H1 (cell line): ENCODE data around the gene CMTR2. TPM values are rescaled to one million over a fixed set of nuclear protein-coding genes. Genes with fewer than 3 reads are reported as not detected.

Experiments
- CTCF ChIA-PET: fragments of 300-600 bp; sonication (Branson Sonifier 250); formaldehyde crosslinking; loops from one replicate; lab custom pipeline; 2021; ENCODE audit not compliant: partially characterized antibody; lab: Charles Lee
- POLR2A ChIA-PET: fragments of 300-600 bp; sonication (Branson Sonifier 250); formaldehyde crosslinking; loops from one replicate; lab custom pipeline; 2021; ENCODE audit warnings: inconsistent platforms; ENCODE audit not compliant: partially characterized antibody; lab: Charles Lee
- DNase-seq, 2 experiments: peaks; one replicate each; pipeline versions ENCODE4 v3.0.0 to v3.0.0-alpha.2; 2010 to 2022; ENCODE audit warnings: low spot score in 2 of 2, low read depth in 1 of 2, mixed read lengths in 1 of 2
- FAIRE-seq: peaks from 2 replicates; lab custom pipeline; 2011; peaks lifted over from hg19 to GRCh38; lab: Jason Lieb, UNC
- H2AFZ ChIP-seq: 2 replicates; pipeline ENCODE4 v1.8.1; 2012; ENCODE audit warnings: low read length, inconsistent platforms
- H2AK5ac ChIP-seq: 2 replicates; pipeline ENCODE4 v1.6.1; 2013; ENCODE audit warnings: low read depth, low read length
- H2BK120ac ChIP-seq: replicated peaks from 2 replicates; pipeline ENCODE3; 2013; ENCODE audit warnings: low read depth, low read length, inconsistent platforms
- H2BK12ac ChIP-seq: 2 replicates; pipeline ENCODE4 v1.6.1; 2013; ENCODE audit warnings: low read depth, low read length
- H2BK15ac ChIP-seq: 2 replicates; pipeline ENCODE4 v1.6.1; 2013; ENCODE audit warnings: low read length
- H2BK20ac ChIP-seq: 2 replicates; pipeline ENCODE4 v1.6.1; 2013; ENCODE audit warnings: low read length
- H2BK5ac ChIP-seq: 2 replicates; pipeline ENCODE4 v1.6.1; 2013; ENCODE audit warnings: low read depth, low read length
- H3K14ac ChIP-seq: 2 replicates; pipeline ENCODE4 v1.6.1; 2013; ENCODE audit warnings: inconsistent platforms; ENCODE audit not compliant: insufficient read length
- H3K18ac ChIP-seq: 2 replicates; pipeline ENCODE4 v1.6.1; 2013; ENCODE audit warnings: low read length; ENCODE audit errors: extremely low read depth
- H3K23ac ChIP-seq: 2 replicates; pipeline ENCODE4 v1.6.1; 2013; ENCODE audit warnings: inconsistent platforms; ENCODE audit not compliant: insufficient read length
- H3K23me2 ChIP-seq: 2 replicates; pipeline ENCODE4 v1.6.1; 2013; ENCODE audit warnings: low read depth, low read length
- H3K27ac ChIP-seq: 2 replicates; pipeline ENCODE4 v1.6.1; 2011; ENCODE audit warnings: low read depth, low read length, inconsistent platforms
- H3K27me3 ChIP-seq, 4 experiments: replicated peaks in 1 of 4; 1 replicate in 1 of 4; 2 replicates in 3 of 4; pipeline versions ENCODE4 v1.6.1 to v1.8.1; 2011 to 2013; ENCODE audit warnings: low read length in 3 of 4, mild to moderate bottlenecking in 3 of 4, inconsistent platforms in 2 of 4, mixed read lengths in 2 of 4, moderate library complexity in 1 of 4; ENCODE audit not compliant: control insufficient read depth in 3 of 4, insufficient read depth in 3 of 4; ENCODE audit errors: extremely low read depth in 1 of 4
- H3K36me3 ChIP-seq, 4 experiments: 2 replicates each; pipeline versions ENCODE4 v1.6.1 to v1.8.1; 2011 to 2013; ENCODE audit warnings: mild to moderate bottlenecking in 4 of 4, low read length in 3 of 4, moderate library complexity in 2 of 4, control low read depth in 1 of 4, inconsistent platforms in 1 of 4; ENCODE audit not compliant: insufficient read depth in 4 of 4, control insufficient read depth in 2 of 4
- H3K4ac ChIP-seq: replicated peaks from 2 replicates; pipeline ENCODE3; 2013; ENCODE audit warnings: low read length, low read depth, mixed read lengths, inconsistent platforms; ENCODE audit not compliant: insufficient read length
- H3K4me1 ChIP-seq, 4 experiments: replicated peaks in 1 of 4; 1 replicate in 1 of 4; 2 replicates in 3 of 4; pipeline versions ENCODE4 v1.6.1 to v1.8.1; 2011 to 2013; ENCODE audit warnings: low read length in 3 of 4, inconsistent platforms in 2 of 4, mixed read lengths in 1 of 4; ENCODE audit not compliant: insufficient read depth in 4 of 4, control insufficient read depth in 3 of 4
- H3K4me2 ChIP-seq, 2 experiments: 2 replicates each; pipeline versions ENCODE4 v1.6.1 to v1.8.1; 2011 to 2013; ENCODE audit warnings: low read depth in 2 of 2, low read length in 2 of 2, control low read depth in 1 of 2, inconsistent platforms in 1 of 2, mild to moderate bottlenecking in 1 of 2; ENCODE audit not compliant: insufficient read depth in 1 of 2
- H3K4me3 ChIP-seq, 4 experiments: fragments of 200-600, 300-600 bp in 1 of 4; sonication (generic), shearing (Covaris generic), sonication (Bioruptor Twin) in 1 of 4; 2 replicates each; pipeline versions ENCODE4 v1.5.1 to v1.8.1; 2011 to 2016; ENCODE audit warnings: low read length in 4 of 4, low read depth in 3 of 4, control low read depth in 2 of 4, inconsistent platforms in 2 of 4, mild to moderate bottlenecking in 2 of 4, mixed read lengths in 1 of 4, moderate library complexity in 1 of 4; ENCODE audit not compliant: insufficient read depth in 2 of 4; ENCODE audit errors: extremely low read depth in 1 of 4
- H3K56ac ChIP-seq: replicated peaks from 2 replicates; pipeline ENCODE3; 2013; ENCODE audit warnings: low read depth, mild to moderate bottlenecking, mixed read lengths, low read length, inconsistent platforms; ENCODE audit not compliant: insufficient read length
- H3K79me1 ChIP-seq: 2 replicates; pipeline ENCODE4 v1.6.1; 2013; ENCODE audit warnings: low read depth, low read length, control low read depth
- H3K79me2 ChIP-seq, 2 experiments: 2 replicates each; pipeline versions ENCODE4 v1.6.1 to v1.8.1; 2012 to 2013; ENCODE audit warnings: low read length in 2 of 2, mild to moderate bottlenecking in 2 of 2, inconsistent platforms in 1 of 2; ENCODE audit not compliant: insufficient read depth in 2 of 2, control insufficient read depth in 1 of 2
- H3K9ac ChIP-seq, 4 experiments: replicated peaks in 1 of 4; 1 replicate in 1 of 4; 2 replicates in 3 of 4; pipeline versions ENCODE4 v1.6.1 to v1.8.1; 2011 to 2013; ENCODE audit warnings: low read depth in 3 of 4, low read length in 3 of 4, control low read depth in 2 of 4, mild to moderate bottlenecking in 2 of 4, moderate library complexity in 2 of 4, inconsistent platforms in 1 of 4; ENCODE audit errors: extremely low read depth in 1 of 4
- H3K9me3 ChIP-seq, 2 experiments: 2 replicates each; pipeline versions ENCODE4 v1.6.1 to v1.8.1; 2012 to 2013; ENCODE audit warnings: mild to moderate bottlenecking in 2 of 2, moderate library complexity in 2 of 2, control low read depth in 1 of 2, inconsistent platforms in 1 of 2, low read depth in 1 of 2, low read length in 1 of 2, mixed read lengths in 1 of 2; ENCODE audit not compliant: insufficient read depth in 2 of 2
- H4K20me1 ChIP-seq, 2 experiments: replicated peaks in 1 of 2; 2 replicates each; pipeline versions ENCODE3 to v1.8.1; 2011 to 2013; ENCODE audit warnings: inconsistent platforms in 2 of 2, low read length in 2 of 2, mild to moderate bottlenecking in 1 of 2; ENCODE audit not compliant: insufficient read depth in 2 of 2, control insufficient read depth in 1 of 2
- H4K5ac ChIP-seq: 2 replicates; pipeline ENCODE4 v1.6.1; 2013; ENCODE audit warnings: low read length, low read depth, mixed read lengths, inconsistent platforms; ENCODE audit not compliant: insufficient read length
- H4K8ac ChIP-seq: 2 replicates; pipeline ENCODE4 v1.8.0; 2013; ENCODE audit warnings: mild to moderate bottlenecking, moderate library complexity, low read length, inconsistent platforms; ENCODE audit not compliant: insufficient read depth; ENCODE audit errors: extremely low read depth
- H4K91ac ChIP-seq: replicated peaks from 2 replicates; pipeline ENCODE3; 2013; ENCODE audit warnings: low read length, mixed read lengths, inconsistent platforms; ENCODE audit not compliant: insufficient read length
- BACH1 ChIP-seq: IDR thresholded peaks from 2 replicates; pipeline ENCODE4 v1.6.1; 2012; ENCODE audit warnings: low read length, improper control_type of control experiment
- BRCA1 ChIP-seq: IDR thresholded peaks from 2 replicates; pipeline ENCODE4 v1.6.1; 2012; ENCODE audit warnings: low read depth, low read length, improper control_type of control experiment
- CBX5 ChIP-seq: fragments of 300-800, 300-1000 bp; sonication (generic); IDR thresholded peaks from 2 replicates; pipeline ENCODE4 v1.7.1; 2016; ENCODE audit warnings: antibody characterized with exemption, low read length, low read depth
- GABPA ChIP-seq: IDR thresholded peaks from 2 replicates; pipeline ENCODE4 v1.6.1; 2011; ENCODE audit warnings: mild to moderate bottlenecking, low read length, moderate library complexity, borderline replicate concordance; ENCODE audit not compliant: insufficient read depth
- MAFK ChIP-seq: IDR thresholded peaks from 2 replicates; pipeline ENCODE4 v1.6.1; 2012; ENCODE audit warnings: low read depth, mild to moderate bottlenecking, improper control_type of control experiment, low read length
- TAF1 ChIP-seq: IDR thresholded peaks from 2 replicates; pipeline ENCODE4 v1.6.1; 2011; ENCODE audit warnings: mild to moderate bottlenecking, low read depth, low read length
- TBP ChIP-seq: IDR thresholded peaks from 2 replicates; pipeline ENCODE4 v1.6.1; 2011; ENCODE audit warnings: low read depth, low read length, improper control_type of control experiment
- WGBS, 2 experiments: shearing (Covaris generic) in 1 of 2; methylation state at CpG; one replicate each; pipeline versions ENCODE4 v1.1.6 to v1.1.7; 2013 to 2015; ENCODE audit warnings: low lambda C conversion rate in 2 of 2, mixed read lengths in 2 of 2, inconsistent platforms in 1 of 2, low coverage in 1 of 2, missing lambda C conversion rate in 1 of 2; ENCODE audit not compliant: insufficient replicate concordance in 2 of 2, insufficient coverage in 1 of 2, insufficient read length in 1 of 2; ENCODE audit errors: extremely low coverage in 1 of 2, missing lambda C conversion rate in 1 of 2; 5-methylcytosine and 5-hydroxymethylcytosine counted together
- polyA plus RNA-seq, 7 experiments: library from polyadenylated mRNA; depleted of rRNA in 3 of 7; stranded (reverse) in 5 of 7; unstranded in 2 of 7; fragments of >200 nt in 5 of 7; fragments of 200-250 nt in 2 of 7; gene quantifications; 1 replicate in 5 of 7; 2 replicates in 1 of 7; 4 replicates in 1 of 7; pipeline versions ENCODE4 v1.2.1 to v1.2.3, GENCODE V29; 2011 to 2013; ENCODE audit warnings: missing spikeins in 2 of 7, mixed read lengths in 2 of 7
- total RNA-seq: library from RNA; stranded (reverse); fragmentation: NEBNext Ultra II Directional; extraction: Animal tissue kit (Norgen Biotek cat#: 25700); gene quantifications from 2 replicates; pipeline ENCODE4 v1.2.1, GENCODE V29; 2021

Gene CMTR2
- total and polyA plus RNA-seq, 2 of the 8 experiments (the other 6 are each of a cell fraction or from before 2014, with no cell fraction given) = 8.5 to 12.8 TPM

GRCh38 chr16:71282943-71283342 lies 6.3 kb downstream of the CMTR2 start:
- H3K4ac ChIP-seq = no peak overlapping the region
- no peaks in the 10 kb centered on the region for H3K79me1 ChIP-seq
- no peak overlapping the region for H3K4me2 ChIP-seq
- H2AK5ac ChIP-seq = no peak overlapping the region
- CTCF ChIA-PET = no interaction called here
- no peak overlapping the region for H2BK20ac ChIP-seq
- no peak overlapping the region for H3K23ac ChIP-seq
- H2BK15ac ChIP-seq = no peak overlapping the region
- no peak overlapping the region for H3K27ac ChIP-seq
- no peak overlapping the region for H4K8ac ChIP-seq
- peak overlapping the region in 1 of 4 experiments; percentile 8; a peak in 1 of 7 replicates for H3K9ac ChIP-seq
- DNase-seq (no peak), FAIRE-seq (no peak)
- no peak overlapping the region for H3K56ac ChIP-seq
- H2BK5ac ChIP-seq = no peak overlapping the region
- H3K23me2 ChIP-seq = no peaks in the 10 kb centered on the region
- no peak overlapping the region for H4K91ac ChIP-seq
- POLR2A ChIA-PET = no interaction called here
- H3K9me3 ChIP-seq = no peaks in the 10 kb centered on the region
- H3K79me2 ChIP-seq = peaks cover 0 to 14% of the 10 kb centered on the region in 2 experiments; a peak in 2 of 4 replicates
- WGBS, 2 experiments = 93% methylated on average over 3 of the region's 3 CpGs; no CpG with 5 or more reads in 1 of the 2 experiments
- no peak overlapping the region for H2AFZ ChIP-seq
- H4K20me1 ChIP-seq = no peaks in the 10 kb centered on the region
- H3K14ac ChIP-seq = no peak overlapping the region
- no peak overlapping the region for H3K4me3 ChIP-seq
- no peaks in the 10 kb centered on the region for H3K27me3 ChIP-seq
- H3K4me1 ChIP-seq = peaks cover 0 to 2% (median under 1%) of the 10 kb centered on the region in 4 experiments; a peak in 2 of 7 replicates
- no peak overlapping the region for H3K18ac ChIP-seq
- H2BK120ac ChIP-seq = no peak overlapping the region
- peaks cover 10 to 27% (median 17%) of the 10 kb centered on the region in 4 experiments for H3K36me3 ChIP-seq
- H2BK12ac ChIP-seq = no peak overlapping the region
- H4K5ac ChIP-seq = no peak overlapping the region
- TF ChIP-seq BRCA1 = no peak
- no peak for TF ChIP-seq CBX5
- TF ChIP-seq TAF1 = no peak
- TF ChIP-seq TBP = no peak
- no peak for TF ChIP-seq GABPA
- TF ChIP-seq BACH1 = no peak
- no peak for TF ChIP-seq MAFK
